ENCODE data around the gene FMNL2.
A peak's percentile ranks its signal among the peaks of the same experiment; 100 is the strongest.

The FMNL2 gene

GRCh38 chr2:152339556-152340286, 4.7 kb downstream of the FMNL2 start:
- DNase-seq (ENCODE audit: low spot score), result no peak

- no peak for DNase-seq (ENCODE audit: low spot score)
These were observed 7.5 kb downstream of the FMNL2 start for GRCh38 chr2:152342259-152343046.

- no peak for DNase-seq (ENCODE audit: low spot score)
These were observed 8.5 kb downstream of the FMNL2 start for GRCh38 chr2:152343426-152343825.

GRCh38 chr2:152344579-152345195, 9.7 kb downstream of the FMNL2 start:
- no peak for DNase-seq (ENCODE audit: low spot score)

GRCh38 chr2:152347076-152347475, 12.1 kb downstream of the FMNL2 start:
- peak; percentile 81 for DNase-seq (ENCODE audit: low spot score)

GRCh38 chr2:152348388-152348787, 13.4 kb downstream of the FMNL2 start:
- no peak for DNase-seq (ENCODE audit: low spot score)

GRCh38 chr2:152349416-152349815, 14.4 kb downstream of the FMNL2 start:
- DNase-seq (ENCODE audit: low spot score), result no peak

GRCh38 chr2:152350155-152350679, 15.2 kb downstream of the FMNL2 start:
- no peak for DNase-seq (ENCODE audit: low spot score)

- no peak for DNase-seq (ENCODE audit: low spot score)
These were observed 17.6 kb downstream of the FMNL2 start for GRCh38 chr2:152352616-152353015.

GRCh38 chr2:152353364-152353763, 18.4 kb downstream of the FMNL2 start:
- DNase-seq (ENCODE audit: low spot score), result no peak

- no peak for DNase-seq (ENCODE audit: low spot score)
These were observed 19.2 kb downstream of the FMNL2 start for GRCh38 chr2:152354069-152354755.

- no peak for DNase-seq (ENCODE audit: low spot score)
These were observed 19.9 kb downstream of the FMNL2 start for GRCh38 chr2:152354909-152355308.

GRCh38 chr2:152355409-152355831, 20.4 kb downstream of the FMNL2 start:
- DNase-seq (ENCODE audit: low spot score), result no peak

GRCh38 chr2:152359573-152360363, 24.8 kb downstream of the FMNL2 start:
- no peak for DNase-seq (ENCODE audit: low spot score)

- no peak for DNase-seq (ENCODE audit: low spot score)
These were observed 29.0 kb downstream of the FMNL2 start for GRCh38 chr2:152363936-152364335.

GRCh38 chr2:152367547-152368390, 32.8 kb downstream of the FMNL2 start:
- DNase-seq (ENCODE audit: low spot score), result no peak

GRCh38 chr2:152369176-152369860, 34.3 kb downstream of the FMNL2 start:
- DNase-seq (ENCODE audit: low spot score), result no peak

- DNase-seq (ENCODE audit: low spot score), result no peak
These were observed 35.8 kb downstream of the FMNL2 start for GRCh38 chr2:152370783-152371182.

GRCh38 chr2:152372438-152372984, 37.5 kb downstream of the FMNL2 start:
- DNase-seq (ENCODE audit: low spot score), result no peak
